Measurements from ENCODE around the gene MORC3.
A peak's percentile ranks its signal among the peaks of the same experiment; 100 is the strongest.
"Not testable (repeated sequence)": the region's sequence is repeated elsewhere in the genome, so short reads cannot be mapped to it uniquely, and the experiment has no call there.

MORC3 gene

DNA sequence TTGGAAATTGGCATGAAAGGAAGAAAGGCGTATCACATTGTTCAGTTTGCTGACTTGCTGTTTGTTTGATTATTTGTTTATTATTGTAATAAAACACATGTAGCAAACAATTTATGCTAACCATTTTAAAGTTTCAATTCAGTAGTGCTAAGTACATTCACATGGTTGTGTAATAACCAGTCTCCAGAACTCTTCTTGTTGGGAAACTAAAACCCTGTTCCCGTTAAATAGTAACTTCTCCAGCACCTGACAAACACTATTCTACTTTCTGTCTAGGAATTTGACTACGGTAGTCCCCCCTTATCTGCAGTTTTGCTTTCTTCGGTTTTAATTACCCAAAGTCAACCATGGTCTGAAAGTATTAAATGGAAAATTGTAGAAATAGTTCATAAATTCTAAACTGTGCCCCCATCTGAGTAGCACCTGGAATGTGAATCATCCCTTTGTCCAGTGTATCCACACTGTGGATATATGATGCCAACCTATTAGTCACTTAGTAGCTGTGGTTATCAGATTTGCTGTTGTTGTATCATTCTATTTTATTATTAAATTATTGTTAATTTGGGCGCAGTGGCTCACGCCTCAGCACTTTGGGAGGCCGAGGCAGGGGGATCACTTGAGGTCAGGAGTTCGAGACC lies 5.5 kb downstream of the MORC3 start:
- no peak for DNase-seq

DNA sequence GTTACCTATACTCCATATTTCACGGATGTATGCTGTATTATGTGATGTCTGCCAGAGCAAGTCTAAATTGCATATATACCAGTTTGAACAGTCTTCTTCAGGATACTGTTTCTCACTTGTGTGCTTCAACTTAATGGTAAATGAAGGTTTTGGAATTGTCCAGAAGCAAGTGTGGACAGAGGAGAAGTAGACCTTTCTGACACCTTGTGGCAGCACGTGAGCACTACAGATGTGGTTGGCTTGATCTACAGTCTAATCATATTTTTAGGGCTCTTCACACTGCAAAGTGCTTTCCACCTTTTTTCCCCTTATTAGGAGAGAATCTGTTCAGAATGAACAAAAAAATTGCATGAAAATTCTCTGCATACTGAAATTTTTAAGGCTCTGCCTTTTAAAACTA lies 10.9 kb downstream of the MORC3 start:
- peak; percentile 56 for DNase-seq

DNA sequence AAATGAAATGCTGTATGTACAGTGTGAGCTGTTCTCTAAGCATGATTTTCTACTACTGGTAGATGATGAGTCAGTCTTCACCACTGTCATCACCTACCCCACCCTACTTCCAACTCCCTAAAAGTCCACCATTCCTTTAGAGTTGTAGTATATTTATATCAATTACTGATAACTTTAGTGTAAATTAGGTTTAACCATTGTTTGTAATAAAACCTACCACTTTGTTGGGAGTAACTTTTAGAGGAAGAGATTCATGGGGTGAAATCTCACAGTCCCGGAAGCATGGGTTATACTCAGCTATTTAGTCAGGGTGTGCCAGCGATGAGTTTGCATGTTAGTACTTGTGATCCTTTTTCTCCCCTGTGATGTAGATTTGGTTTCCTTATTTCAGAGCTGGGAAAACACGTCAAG lies 17.1 kb downstream of the MORC3 start:
- DNase-seq: no peak

DNA sequence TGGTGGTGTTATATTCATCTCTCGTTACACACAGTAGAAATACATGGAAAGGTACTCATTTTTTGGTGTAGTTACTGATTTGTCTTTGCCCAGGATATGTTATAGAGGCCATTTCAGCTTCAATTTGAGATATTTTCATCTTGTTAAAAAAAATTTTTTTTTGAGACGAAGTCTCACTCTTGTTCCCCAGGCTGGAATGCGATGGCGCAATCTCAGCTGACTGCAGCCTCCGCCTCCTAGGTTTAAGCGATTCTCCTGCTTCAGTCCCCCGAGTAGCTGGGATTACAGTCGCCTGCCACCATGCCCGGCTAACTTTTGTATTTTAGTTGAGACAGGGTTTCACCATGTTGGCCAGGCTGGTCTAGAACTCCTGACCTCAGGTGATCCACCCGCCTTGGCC lies 19.0 kb downstream of the MORC3 start:
- DNase-seq: no peak

DNA sequence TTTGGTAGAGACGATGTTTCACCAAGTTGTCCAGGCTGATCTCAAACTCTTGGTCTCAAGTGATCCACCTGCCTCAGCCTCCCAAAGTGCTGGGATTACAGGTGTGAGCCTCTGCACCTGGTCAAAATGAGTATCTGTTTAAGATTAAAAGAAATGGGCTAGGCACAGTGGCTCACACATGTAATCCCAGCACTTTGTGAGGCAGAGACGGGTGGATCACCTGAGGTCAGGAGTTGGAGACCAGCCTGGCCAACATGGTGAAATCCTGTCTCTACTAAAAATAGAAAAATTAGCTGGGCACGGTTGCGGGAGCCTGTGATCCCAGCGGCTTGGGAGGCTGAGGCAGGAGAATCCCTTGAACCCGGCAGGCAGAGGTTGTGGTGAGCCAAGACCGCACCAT lies 22.6 kb downstream of the MORC3 start:
- DNase-seq: not testable (repeated sequence)

DNA sequence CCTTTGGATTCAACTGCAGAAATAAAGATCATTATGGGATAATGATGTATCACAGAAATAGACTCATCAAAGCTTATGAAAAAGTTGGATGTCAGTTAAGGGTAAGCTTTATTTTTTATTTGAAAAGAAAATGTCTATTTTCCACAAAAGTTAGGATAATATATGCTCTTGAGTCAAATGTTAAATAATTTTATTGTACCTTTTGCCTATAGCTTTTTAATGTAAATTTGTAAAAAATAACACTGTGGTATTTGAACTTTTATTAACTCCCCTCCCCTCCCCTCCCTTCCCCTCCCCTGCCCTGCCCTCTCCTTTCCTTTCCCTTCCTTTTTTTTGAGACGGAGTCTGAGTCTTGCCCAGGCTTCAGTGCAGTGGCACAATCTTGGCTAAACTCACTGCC lies 24.9 kb downstream of the MORC3 start:
- DNase-seq: no peak

DNA sequence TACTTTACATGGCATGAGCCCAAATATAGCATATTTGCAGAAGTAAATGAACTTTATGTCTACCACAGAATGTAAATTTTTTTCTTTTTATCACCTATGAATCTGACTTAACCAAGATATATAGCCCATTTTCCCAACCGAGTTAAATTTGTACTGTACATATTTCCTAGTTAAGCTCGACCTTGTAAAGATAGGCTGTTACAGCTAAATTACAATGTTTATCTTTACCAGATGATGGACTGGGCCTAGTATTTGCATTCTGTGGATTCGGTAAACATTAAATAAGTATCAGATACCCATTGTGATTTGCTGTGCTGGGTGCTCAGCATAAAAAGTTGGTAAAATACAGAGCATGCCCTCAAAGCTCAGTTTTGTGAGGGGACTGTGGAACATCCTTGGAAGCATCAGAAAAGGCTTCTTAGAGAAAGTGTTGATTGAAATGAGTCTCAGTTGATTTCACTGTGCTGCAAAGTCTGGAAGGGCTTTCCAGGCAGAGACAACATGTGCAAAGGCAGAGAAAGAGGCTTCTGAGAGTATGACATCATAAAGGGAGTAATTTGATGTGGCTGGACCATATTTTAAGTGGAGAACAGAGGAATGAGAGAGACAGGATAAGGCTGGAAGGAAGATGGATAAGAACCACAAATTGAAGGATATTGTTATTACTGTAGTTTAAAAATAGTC lies 27.4 kb downstream of the MORC3 start:
- no peak for DNase-seq

DNA sequence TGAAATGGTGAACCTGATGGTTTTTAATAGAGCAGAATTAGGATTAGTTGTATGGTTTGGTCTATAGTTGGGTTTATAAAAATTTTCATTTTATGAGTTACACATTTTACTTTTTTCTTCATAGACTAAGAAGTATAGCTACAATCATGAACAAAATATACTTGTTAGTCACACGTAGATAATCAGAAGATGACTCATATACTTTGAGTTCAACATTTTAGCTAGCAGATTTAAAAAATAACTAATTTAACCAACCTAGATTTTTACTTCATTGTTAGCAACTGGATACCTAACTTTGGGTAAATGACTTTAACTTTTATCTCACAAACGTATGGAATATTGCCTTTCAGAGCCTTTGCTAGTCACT lies 27.9 kb downstream of the MORC3 start:
- DNase-seq: no peak

DNA sequence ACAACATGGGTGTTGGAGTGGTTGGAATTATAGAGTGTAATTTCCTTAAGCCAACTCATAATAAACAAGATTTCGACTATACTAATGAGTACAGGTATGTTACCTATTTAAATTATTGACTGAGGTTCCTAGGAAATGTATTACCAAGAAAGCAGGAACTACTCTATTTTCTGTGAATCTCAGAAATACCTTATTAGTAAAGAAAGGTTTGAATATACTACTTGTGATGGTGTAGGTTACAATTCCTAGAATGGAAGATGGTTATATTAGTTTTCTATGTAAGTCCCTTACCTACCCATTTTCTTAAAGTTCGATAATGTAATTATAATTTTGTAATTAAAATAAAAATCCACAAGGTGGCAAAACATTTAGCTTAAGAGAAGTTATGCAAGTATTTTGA lies 29.3 kb downstream of the MORC3 start:
- DNase-seq: no peak

DNA sequence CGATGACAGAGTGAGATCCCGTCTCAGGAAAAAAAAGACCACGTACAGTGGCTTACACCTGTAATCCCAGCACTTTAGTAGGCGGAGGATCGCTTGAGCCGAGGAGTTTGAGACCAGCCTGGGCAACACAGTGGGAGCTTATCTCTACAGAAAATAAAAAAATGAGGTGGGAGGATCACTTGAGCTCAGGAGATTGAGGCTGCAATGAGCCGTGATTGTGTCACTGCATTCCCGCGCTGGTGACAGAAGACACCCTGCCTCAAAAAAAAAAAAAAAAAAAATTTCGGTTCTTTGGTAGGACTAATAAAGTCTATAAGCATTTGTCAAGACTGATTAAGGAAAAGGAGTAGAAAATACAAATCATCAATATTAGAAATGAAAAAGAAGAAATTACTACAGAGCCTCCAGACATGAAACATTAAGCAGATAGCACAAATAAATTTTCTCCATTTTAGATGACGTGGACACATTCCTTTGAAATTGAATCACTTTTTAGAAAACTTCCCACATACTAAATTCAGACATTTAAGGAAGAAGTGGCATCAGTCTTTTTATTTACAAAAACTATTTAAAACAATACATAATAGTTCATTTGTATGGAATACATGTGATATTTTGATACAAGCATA lies 30.4 kb downstream of the MORC3 start:
- DNase-seq: no peak

DNA sequence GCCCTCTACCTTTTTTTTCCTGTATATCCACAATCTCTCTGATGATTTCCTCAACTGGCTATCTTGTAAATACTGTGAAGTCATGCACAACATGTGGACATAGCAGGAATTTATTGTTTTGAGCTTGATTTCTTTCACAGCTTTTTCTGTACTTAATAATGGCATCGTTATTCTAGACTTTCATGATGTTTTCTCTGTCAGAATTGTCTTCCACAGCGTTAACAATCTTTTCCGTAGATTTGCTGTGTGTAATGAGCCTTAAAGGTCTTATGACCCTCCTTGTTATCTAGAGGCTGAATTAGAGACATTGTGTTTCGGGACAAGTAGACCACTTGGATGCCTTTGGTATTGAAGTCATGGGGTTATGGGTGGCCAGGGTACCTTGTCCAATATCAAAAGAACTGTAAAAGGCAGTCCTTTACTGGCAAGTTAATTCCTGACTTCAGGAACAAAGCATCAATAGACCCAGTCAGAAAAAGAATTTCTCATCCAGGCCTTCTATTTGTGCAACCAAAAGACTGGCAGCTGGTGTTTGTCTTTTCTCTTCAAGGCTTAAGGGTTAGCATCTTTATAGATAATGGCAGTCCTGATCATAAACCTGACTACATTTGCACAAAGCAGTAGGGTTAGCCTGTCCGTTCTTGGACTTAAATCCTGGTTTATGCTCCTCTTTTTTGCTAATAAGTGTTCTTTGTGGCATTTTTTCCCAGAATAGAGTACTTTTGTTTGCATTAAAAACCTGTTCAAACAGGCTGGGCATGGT lies 35.1 kb downstream of the MORC3 start:
- no peak for DNase-seq

DNA sequence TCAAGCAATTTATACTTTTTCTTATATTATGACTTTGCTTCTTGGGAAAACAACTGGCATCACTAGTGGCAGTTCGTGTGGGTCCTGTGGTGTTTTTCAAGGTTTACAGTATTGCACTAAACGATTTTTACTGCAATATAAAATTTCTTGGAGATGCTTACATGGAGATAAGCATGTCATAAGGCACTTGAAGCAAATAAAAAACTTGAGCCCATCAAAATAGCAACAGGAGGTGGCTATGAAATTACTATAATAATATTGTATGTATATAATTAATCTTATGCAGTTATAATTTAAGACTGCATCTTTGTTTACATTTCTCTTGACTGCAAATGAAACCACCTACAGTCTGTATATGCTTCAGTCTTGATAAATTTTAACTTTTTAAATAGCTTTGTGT lies 35.9 kb downstream of the MORC3 start:
- no peak for DNase-seq

DNA sequence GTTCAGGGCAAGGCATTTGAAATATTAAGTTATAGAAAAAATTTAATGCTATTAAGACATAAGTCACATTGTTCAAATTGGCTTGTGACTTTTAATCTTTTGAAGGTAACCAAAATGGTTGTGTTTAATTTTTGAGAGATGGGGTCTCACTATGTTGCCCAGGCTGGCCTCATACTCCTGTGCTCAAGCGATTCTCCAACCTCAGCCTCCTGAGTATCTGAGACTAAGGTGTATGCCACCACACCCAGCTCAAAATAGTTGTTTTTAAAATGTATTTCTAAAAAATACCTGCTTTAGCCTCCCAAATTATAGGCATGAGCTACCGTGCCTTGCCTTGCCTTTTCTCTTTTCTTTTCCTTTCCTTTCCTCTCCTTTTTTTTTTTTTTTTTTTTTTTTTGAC lies 39.2 kb downstream of the MORC3 start:
- no peak for DNase-seq

DNA sequence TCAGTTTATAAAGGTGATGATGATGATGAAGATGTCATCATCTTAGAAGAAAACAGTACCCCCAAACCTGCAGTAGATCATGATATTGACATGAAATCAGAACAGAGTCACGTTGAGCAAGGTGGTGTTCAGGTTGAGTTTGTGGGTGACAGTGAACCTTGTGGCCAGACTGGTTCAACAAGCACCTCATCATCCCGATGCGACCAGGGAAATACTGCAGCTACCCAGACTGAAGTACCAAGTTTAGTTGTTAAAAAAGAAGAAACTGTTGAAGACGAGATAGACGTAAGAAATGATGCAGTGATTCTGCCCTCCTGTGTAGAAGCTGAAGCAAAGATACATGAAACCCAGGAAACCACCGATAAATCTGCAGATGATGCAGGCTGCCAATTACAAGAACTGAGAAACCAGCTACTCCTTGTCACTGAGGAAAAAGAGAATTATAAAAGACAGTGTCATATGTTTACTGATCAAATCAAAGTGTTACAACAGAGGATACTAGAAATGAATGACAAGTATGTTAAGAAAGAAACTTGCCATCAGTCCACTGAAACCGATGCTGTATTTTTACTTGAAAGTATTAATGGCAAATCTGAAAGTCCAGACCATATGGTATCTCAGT lies 49.2 kb downstream of the MORC3 start:
- no peak for DNase-seq

DNA sequence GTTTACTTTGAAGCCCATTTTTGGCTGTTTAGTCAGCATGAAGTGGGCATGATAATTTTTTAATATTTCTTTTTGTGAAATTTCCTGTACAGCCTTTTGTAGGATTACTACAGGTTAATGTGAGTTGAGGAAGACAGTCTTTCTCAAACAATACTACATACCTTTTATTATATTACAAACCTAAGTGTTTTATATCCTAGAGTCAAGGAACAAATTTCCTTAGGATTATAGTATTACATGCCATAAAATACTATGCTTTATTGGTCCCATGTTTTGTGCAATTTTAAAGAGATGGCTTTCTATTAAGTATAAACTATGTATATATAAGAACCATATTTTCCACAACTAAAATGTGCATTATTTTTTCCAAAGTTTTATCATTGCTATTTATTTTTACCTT lies 56.0 kb downstream of the MORC3 start:
- DNase-seq: no peak

DNA sequence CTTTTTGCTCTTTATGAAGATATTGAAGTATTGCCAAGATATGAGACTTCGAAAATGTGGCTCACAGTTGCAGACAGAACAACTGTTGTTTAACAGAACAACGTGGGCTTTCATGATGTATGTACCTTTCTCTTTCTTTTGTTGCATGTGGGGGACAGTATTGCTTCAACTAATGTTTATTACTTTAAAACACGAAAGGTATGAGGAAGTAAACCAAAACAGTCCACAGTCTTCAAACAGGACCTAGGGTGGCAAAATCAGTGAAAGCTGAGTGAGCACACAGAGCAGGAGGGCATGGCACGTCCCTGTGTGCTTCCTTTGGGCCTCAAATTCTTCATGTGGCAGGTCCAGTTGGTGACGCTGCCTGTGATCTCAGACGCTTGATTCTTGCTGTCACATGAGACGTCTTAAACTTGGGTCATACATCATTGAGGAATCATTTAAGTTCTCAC lies 57.4 kb downstream of the MORC3 start:
- DNase-seq: no peak

DNA sequence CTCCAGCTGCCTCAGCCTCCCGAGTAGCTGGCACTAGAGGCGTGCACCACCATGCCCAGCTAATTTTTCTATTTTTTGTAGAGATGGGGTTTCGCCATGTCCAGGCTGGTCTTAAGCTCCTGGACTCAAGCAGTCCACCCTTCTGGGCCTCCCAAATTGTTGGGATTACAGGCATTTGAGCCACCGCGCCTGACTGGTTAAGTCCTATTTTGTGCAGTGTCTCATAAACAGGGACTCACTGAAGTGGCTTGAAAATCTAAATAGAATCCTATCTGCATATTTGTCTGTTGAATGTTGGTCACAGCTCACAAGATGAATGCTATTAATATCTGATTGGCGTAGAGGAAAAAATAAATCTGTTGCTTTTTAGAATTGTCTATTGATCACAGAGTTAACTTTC lies 59.3 kb downstream of the MORC3 start:
- no peak for DNase-seq

DNA sequence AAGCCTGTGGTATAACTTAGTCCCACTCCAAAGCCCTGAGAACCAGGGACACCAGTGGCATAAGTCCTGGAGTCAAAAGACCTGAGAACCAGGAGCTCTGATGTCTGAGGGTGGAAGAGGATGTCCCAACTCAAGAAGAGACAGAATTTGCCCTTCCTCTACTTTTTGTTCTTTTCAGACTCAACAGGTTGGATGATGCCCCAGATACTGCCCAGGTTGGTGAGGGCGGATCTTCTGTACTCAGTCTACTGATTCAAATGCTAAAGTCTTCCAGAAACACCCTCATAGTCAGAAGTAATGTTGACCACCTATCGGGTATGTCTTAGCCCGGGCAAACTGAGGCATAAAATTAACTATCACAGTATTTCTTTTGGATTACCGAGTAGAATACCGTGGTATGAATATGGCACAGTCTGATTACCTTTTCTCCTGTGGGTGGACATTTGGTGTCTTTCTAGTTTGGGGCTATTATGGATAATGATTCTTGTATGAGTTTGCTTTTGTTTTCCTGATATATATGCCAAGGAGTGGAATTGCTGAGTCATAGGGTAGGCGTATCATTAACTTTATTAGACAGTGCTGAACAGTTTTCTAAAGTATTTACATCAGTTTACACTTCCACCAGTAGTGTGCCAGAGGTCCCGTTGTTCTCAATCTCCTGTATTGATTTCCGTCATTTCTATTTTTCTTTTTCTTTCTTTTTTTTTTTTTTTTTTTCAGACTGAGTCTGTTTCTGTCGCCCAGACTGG lies 62.0 kb downstream of the MORC3 start:
- DNase-seq: no peak

DNA sequence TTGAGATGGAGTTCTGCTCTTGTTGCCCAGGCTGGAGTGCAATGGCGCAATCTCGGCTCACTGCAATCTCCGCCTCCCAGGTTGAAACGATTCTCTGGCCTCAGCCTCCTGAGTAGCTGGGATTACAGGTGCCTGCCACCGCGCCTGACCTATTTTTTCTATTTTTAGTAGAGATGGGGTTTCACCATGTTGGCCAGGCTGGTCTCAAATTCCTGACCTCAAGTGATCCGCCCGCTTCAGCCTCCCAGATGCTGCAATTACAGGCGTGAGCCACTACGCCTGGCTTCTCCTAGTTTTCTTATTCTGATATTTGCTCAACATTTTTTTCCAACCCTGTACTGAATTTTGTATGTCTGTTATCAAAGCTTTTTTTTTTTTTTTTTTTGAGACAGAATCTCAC lies 62.7 kb downstream of the MORC3 start:
- not testable (repeated sequence) for DNase-seq

DNA sequence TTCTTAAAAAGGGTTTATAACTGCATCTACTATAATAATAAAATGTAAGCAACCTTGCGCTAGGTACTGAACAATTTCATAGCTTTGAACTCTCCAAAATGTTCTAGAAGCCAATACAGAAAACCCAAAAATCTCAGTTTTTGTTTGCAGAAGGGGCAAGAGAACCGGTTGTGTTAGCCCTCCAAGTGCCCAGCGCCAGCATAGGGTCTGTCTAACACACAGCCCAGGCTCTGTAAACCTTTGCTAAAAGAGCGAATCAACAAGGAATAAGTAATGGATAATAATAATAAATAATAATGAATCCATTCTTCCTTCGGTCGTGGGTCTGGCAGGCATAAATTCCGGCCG lies 64.9 kb downstream of the MORC3 start:
- no peak for DNase-seq

DNA sequence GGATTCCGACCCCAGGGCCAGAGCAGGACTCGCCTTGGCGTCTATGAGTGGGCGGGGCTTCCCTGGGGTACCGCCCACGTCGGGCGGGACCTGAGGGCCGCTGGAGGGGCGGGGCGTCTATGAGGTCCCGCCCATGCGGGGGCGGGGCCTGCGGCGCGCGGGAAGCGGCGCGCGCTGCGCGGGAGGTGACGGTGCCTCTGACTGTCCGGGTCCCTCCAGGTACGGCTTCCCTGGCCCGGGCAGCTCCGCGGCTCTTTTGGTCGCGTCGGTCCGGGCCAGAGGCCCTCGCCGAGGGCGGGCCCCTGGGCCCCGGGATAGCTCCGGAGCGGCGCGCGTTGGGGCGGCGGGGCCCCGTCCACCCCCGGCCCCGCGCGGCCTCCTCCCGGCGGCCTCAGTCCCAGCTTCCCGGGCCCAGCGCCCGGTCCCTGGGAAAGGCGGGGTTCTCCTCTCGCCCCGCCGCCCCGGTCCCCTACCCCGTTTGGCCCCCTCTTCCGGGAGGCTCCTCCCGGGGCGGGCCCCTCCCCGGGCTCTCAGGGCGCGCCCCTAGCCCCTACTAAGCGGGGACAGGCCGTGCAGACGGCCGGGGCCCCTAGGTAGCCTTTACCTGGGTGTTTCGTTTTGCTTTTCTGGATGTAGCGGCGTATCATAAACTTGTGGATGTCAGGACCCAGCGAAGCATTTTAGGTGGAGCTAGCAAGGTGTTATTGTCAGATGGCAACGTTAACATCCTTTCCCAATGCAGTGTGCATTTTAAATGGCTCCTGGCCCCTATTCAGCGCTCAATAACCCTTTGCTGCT lies 65.4 kb downstream of the MORC3 start, which contains the start of gene CHAF1B:
TSS of gene CHAF1B (plus strand) at position 160 of the 798 bp plus-strand sequence. CDS start 745 bp downstream, outside the sequence.
- DNase-seq: peak; percentile 64
